Panc1 (cell line): ENCODE results near the gene KCNH5. TPM values are rescaled to one million over a fixed set of nuclear protein-coding genes. Genes with fewer than 3 reads are reported as not detected.

Source experiments
- ATAC-seq: fragments of 200-7000 bp; cut with Tn5 transposase; 2 replicates; pipeline ENCODE4 v1.9.1; 2020; ENCODE audit warnings: mild to moderate bottlenecking, moderate library complexity
- BruUV-seq: library from RNA; stranded (reverse); fragments of 400-500 nt; replicated peaks from 2 replicates; lab custom pipeline; 2021; lab: Mats Ljungman, UMichigan
- CTCF ChIA-PET: fragments of 300-600 bp; sonication (Branson Sonifier 250); formaldehyde crosslinking; loops from one replicate; lab custom pipeline; 2022; ENCODE audit warnings: antibody characterized with exemption; lab: Charles Lee
- POLR2A ChIA-PET: fragments of 300-600 bp; sonication (Branson Sonifier 250); formaldehyde crosslinking; loops from one replicate; lab custom pipeline; 2022; ENCODE audit warnings: antibody characterized with exemption; lab: Charles Lee
- DNase-seq: peaks from one replicate; pipeline ENCODE4 v3.0.0-alpha.2; 2010; ENCODE audit warnings: low read depth, low spot score
- H3K27ac ChIP-seq: 2 replicates; pipeline ENCODE4 v1.5.1; 2011; ENCODE audit warnings: mild to moderate bottlenecking, low read length, inconsistent platforms
- H3K27me3 ChIP-seq: fragments of 200-500 bp; sonication (Bioruptor generic); 2 replicates; pipeline ENCODE4 v1.6.0; 2014; ENCODE audit warnings: low read length, inconsistent platforms; ENCODE audit not compliant: control insufficient read depth, insufficient read depth
- H3K36me3 ChIP-seq: fragments of 200-500 bp; sonication (Bioruptor generic); 2 replicates; pipeline ENCODE4 v1.5.1; 2014; ENCODE audit warnings: inconsistent platforms, mild to moderate bottlenecking, low read length, moderate library complexity; ENCODE audit not compliant: control insufficient read depth, insufficient read depth
- H3K4me1 ChIP-seq: 2 replicates; pipeline ENCODE4 v1.5.1; 2011; ENCODE audit warnings: inconsistent platforms, mild to moderate bottlenecking, low read length, moderate library complexity; ENCODE audit not compliant: control insufficient read depth, insufficient read depth
- H3K4me3 ChIP-seq, 2 experiments: 2 replicates each; pipeline ENCODE4 v1.5.1; 2011 to 2012; ENCODE audit warnings: low read depth in 2 of 2, low read length in 2 of 2, mild to moderate bottlenecking in 2 of 2, inconsistent platforms in 1 of 2, moderate library complexity in 1 of 2
- H3K9me3 ChIP-seq: fragments of 200-500 bp; sonication (Bioruptor generic); 2 replicates; pipeline ENCODE4 v1.5.1; 2014; ENCODE audit warnings: low read depth, mild to moderate bottlenecking, inconsistent platforms, low read length, moderate library complexity; ENCODE audit not compliant: control insufficient read depth, insufficient read depth
- CTCF ChIP-seq: fragments of 450-650 bp; IDR thresholded peaks from 2 replicates; pipeline ENCODE4 v1.5.1; 2017; ENCODE audit warnings: mild to moderate bottlenecking
- POLR2AphosphoS5 ChIP-seq: IDR thresholded peaks from 2 replicates; pipeline ENCODE4 v1.6.1; 2012; ENCODE audit warnings: mild to moderate bottlenecking, low read depth, low read length, moderate library complexity
- SIN3A ChIP-seq: IDR thresholded peaks from 2 replicates; pipeline ENCODE4 v1.6.1; 2012; ENCODE audit warnings: low read depth, mild to moderate bottlenecking, low read length, moderate library complexity, borderline replicate concordance; ENCODE audit not compliant: insufficient read depth
- TCF7L2 ChIP-seq: IDR thresholded peaks from 2 replicates; pipeline ENCODE4 v1.6.1; 2011; ENCODE audit warnings: mild to moderate bottlenecking, low read depth, low read length, inconsistent platforms
- in situ Hi-C: cut with HindIII; loops from 2 replicates; pipeline ENCODE4 v1.10.0; 2016; ENCODE audit warnings: low sequenced_read_pairs, low pct_unique_long_range_greater_than_20kb
- intact Hi-C: fragments of 100-400 bp; cut with micrococcal nuclease; formaldehyde crosslinking; loops from one replicate; pipeline ENCODE4 v1.10.0; 2022; ENCODE audit not compliant: unreplicated experiment
- total RNA-seq: library from RNA; stranded (reverse); gene quantifications from one replicate; pipeline ENCODE4 v1.2.1, GENCODE V29; 2021; ENCODE audit not compliant: unreplicated experiment
- TF ChIP-seq, protein P1 (sequence below), 2 experiments: IDR thresholded peaks; 2 replicates each; pipeline ENCODE4 v1.6.1; 2011 to 2012; ENCODE audit warnings: low read depth in 2 of 2, control low read depth in 1 of 2, low read length in 1 of 2, mild to moderate bottlenecking in 1 of 2, moderate library complexity in 1 of 2; ENCODE audit not compliant: insufficient read depth in 1 of 2

Gene KCNH5
- total RNA-seq, 1 experiment from 2014 or later: not detected

DNA sequence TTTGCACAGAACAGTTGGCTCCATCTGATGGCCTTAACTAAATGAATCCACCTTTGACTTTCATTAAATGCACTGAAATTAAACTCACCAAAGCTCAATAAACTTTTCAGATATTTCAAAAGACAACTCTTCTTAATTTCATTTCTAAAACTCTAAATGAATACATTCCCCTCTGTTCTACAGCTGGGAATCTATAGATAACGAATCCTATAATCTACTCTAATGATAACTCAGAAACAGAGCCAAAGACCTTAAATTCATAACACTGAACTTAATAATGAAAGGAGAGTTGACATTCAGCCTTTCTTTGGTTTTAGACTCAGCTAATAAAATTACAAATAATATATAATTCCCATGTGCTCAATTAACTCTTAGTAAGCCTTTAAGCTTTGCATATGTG is 150.5 kb downstream of the KCNH5 start:
- no peak for DNase-seq
- POLR2A ChIA-PET: no interaction called here
- Histone ChIP-seq H3K4me1 (no peaks in the 10 kb centered on the region), H3K36me3 (no peaks in the 10 kb centered on the region), H3K9me3 (no peaks in the 10 kb centered on the region), H3K27ac (no peak overlapping the region), H3K27me3 (no peaks in the 10 kb centered on the region), H3K4me3 (no peak overlapping the region)
- TF ChIP-seq SIN3A: no peak
- no peak for TF ChIP-seq CTCF
- TF ChIP-seq TCF7L2: no peak
- TF ChIP-seq, protein P1, sequence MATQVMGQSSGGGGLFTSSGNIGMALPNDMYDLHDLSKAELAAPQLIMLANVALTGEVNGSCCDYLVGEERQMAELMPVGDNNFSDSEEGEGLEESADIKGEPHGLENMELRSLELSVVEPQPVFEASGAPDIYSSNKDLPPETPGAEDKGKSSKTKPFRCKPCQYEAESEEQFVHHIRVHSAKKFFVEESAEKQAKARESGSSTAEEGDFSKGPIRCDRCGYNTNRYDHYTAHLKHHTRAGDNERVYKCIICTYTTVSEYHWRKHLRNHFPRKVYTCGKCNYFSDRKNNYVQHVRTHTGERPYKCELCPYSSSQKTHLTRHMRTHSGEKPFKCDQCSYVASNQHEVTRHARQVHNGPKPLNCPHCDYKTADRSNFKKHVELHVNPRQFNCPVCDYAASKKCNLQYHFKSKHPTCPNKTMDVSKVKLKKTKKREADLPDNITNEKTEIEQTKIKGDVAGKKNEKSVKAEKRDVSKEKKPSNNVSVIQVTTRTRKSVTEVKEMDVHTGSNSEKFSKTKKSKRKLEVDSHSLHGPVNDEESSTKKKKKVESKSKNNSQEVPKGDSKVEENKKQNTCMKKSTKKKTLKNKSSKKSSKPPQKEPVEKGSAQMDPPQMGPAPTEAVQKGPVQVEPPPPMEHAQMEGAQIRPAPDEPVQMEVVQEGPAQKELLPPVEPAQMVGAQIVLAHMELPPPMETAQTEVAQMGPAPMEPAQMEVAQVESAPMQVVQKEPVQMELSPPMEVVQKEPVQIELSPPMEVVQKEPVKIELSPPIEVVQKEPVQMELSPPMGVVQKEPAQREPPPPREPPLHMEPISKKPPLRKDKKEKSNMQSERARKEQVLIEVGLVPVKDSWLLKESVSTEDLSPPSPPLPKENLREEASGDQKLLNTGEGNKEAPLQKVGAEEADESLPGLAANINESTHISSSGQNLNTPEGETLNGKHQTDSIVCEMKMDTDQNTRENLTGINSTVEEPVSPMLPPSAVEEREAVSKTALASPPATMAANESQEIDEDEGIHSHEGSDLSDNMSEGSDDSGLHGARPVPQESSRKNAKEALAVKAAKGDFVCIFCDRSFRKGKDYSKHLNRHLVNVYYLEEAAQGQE (IDR thresholded peaks at IDR 0.05; ENCODE audit: insufficient read depth in 1 of 2, low read depth in 2 of 2, low read length in 1 of 2): no peak
- TF ChIP-seq POLR2AphosphoS5: no peak
- intact Hi-C loops: no loop called here
- in situ Hi-C loops: no loop called here
- no TSS peak for BruUV-seq
- CTCF ChIA-PET: no interaction called here
- ATAC-seq: no peak

DNA sequence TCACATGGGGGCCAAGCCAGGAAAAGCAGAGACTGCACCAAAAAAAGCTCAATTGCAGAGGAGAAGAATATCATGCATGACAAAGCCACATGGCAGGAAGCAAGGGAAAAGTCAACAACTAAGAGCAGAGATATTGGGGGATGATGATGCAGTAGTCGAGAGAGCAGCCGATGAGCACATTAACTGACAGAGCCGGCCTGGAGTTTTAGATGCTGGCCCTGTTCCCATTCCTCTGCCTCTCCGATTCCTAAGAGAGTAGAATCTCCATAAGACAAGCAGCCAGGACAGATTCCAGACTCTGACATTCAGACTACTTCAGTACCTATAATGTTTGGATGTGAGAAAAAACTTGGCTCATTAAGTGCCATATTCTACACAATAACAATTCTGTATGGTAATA is 155.9 kb downstream of the KCNH5 start:
- H3K36me3 ChIP-seq: no peaks in the 10 kb centered on the region
- no peak for DNase-seq
- H3K27ac ChIP-seq: no peak overlapping the region
- H3K4me3 ChIP-seq: no peak overlapping the region
- ChIA-PET POLR2A (no interaction called here), CTCF (no interaction called here)
- ATAC-seq: no peak
- intact Hi-C loops: no loop called here
- H3K9me3 ChIP-seq: no peaks in the 10 kb centered on the region
- no peaks in the 10 kb centered on the region for H3K4me1 ChIP-seq
- in situ Hi-C loops: no loop called here
- no TSS peak for BruUV-seq
- TF ChIP-seq SIN3A (no peak), CTCF (no peak), TCF7L2 (no peak), POLR2AphosphoS5 (no peak)
- TF ChIP-seq, protein P1 (IDR thresholded peaks at IDR 0.05; ENCODE audit: insufficient read depth in 1 of 2, low read depth in 2 of 2, low read length in 1 of 2): no peak
- no peaks in the 10 kb centered on the region for H3K27me3 ChIP-seq
